ENCODE data around the gene KIR3DL2.

- TF ChIP-seq YY1 (IDR thresholded peaks at IDR 0.05; ENCODE audit: low read depth) (no peak), TAF1 (IDR thresholded peaks at IDR 0.05; ENCODE audit: low read depth) (no peak), EGR1 (IDR thresholded peaks at IDR 0.05) (no peak), ZBTB7A (IDR thresholded peaks at IDR 0.05; ENCODE audit: low read depth) (no peak), RAD21 (IDR thresholded peaks at IDR 0.05; ENCODE audit: low read depth) (no peak), REST (IDR thresholded peaks at IDR 0.05; ENCODE audit: low read depth) (no peak), USF1 (IDR thresholded peaks at IDR 0.05) (no peak), CREB1 (IDR thresholded peaks at IDR 0.05; ENCODE audit: low read depth) (no peak), CEBPB (IDR thresholded peaks at IDR 0.05) (no peak), EP300 (IDR thresholded peaks at IDR 0.05; ENCODE audit: borderline replicate concordance) (no peak), TEAD4 (IDR thresholded peaks at IDR 0.05) (no peak)
Observed at GRCh38 chr19:54805665-54806515, 44.4 kb upstream of the KIR3DL2 start.
